Keratinocyte (primary cell): Measurements from ENCODE around the gene DNM1. TPM values are rescaled to one million over a fixed set of nuclear protein-coding genes. Genes with fewer than 3 reads are reported as not detected.
A peak's percentile ranks its signal among the peaks of the same experiment; 100 is the strongest.
"Not testable (repeated sequence)": the region's sequence is repeated elsewhere in the genome, so short reads cannot be mapped to it uniquely, and the experiment has no call there.

ENCODE experiments used
- DNase-seq: peaks from one replicate; pipeline ENCODE4 v3.0.0-alpha.2; 2011; ENCODE audit warnings: low read depth, missing footprints, low spot score
- FAIRE-seq: peaks from 2 replicates; lab custom pipeline; 2011; peaks lifted over from hg19 to GRCh38; lab: Jason Lieb, UNC
- H2AFZ ChIP-seq: 2 replicates; pipeline ENCODE4 v1.6.0; 2012; ENCODE audit warnings: low read length, control low read depth, inconsistent platforms; ENCODE audit not compliant: control insufficient read depth
- H3K27ac ChIP-seq: 2 replicates; pipeline ENCODE4 v1.5.1; 2011; ENCODE audit warnings: low read length; ENCODE audit not compliant: control insufficient read depth, insufficient read depth
- H3K27me3 ChIP-seq: 3 replicates; pipeline ENCODE4 v1.6.0; 2011; ENCODE audit warnings: low read length; ENCODE audit not compliant: control insufficient read depth, insufficient read depth; ENCODE audit errors: extremely low read depth
- H3K36me3 ChIP-seq, 2 experiments: 2 replicates in 1 of 2; 3 replicates in 1 of 2; pipeline ENCODE4 v1.5.1; 2011; ENCODE audit warnings: low read length in 2 of 2, mild to moderate bottlenecking in 1 of 2; ENCODE audit not compliant: control insufficient read depth in 2 of 2, insufficient read depth in 2 of 2; ENCODE audit errors: extremely low read depth in 1 of 2
- H3K4me1 ChIP-seq: 3 replicates; pipeline ENCODE4 v1.5.1; 2011; ENCODE audit warnings: low read length; ENCODE audit not compliant: control insufficient read depth, insufficient read depth; ENCODE audit errors: extremely low read depth
- H3K4me2 ChIP-seq: 3 replicates; pipeline ENCODE4 v1.6.0; 2011; ENCODE audit warnings: low read depth, low read length; ENCODE audit not compliant: control insufficient read depth, insufficient read depth; ENCODE audit errors: extremely low read depth
- H3K4me3 ChIP-seq, 3 experiments: fragments of 200-600 bp in 1 of 3; sonication (generic) in 1 of 3; 2 replicates in 2 of 3; 3 replicates in 1 of 3; pipeline ENCODE4 v1.5.1; 2011 to 2016; ENCODE audit warnings: low read length in 3 of 3, mild to moderate bottlenecking in 3 of 3, control low read depth in 2 of 3, inconsistent platforms in 1 of 3, low read depth in 1 of 3, mixed read lengths in 1 of 3, mixed run types in 1 of 3, moderate library complexity in 1 of 3; ENCODE audit not compliant: control insufficient read depth in 2 of 3, insufficient read depth in 2 of 3; ENCODE audit errors: extremely low read depth in 1 of 3
- H3K79me2 ChIP-seq: 2 replicates; pipeline ENCODE4 v1.6.0; 2012; ENCODE audit warnings: low read length; ENCODE audit not compliant: control insufficient read depth, insufficient read depth
- H3K9ac ChIP-seq: 3 replicates; pipeline ENCODE4 v1.6.0; 2011; ENCODE audit warnings: low read length; ENCODE audit not compliant: control insufficient read depth, insufficient read depth; ENCODE audit errors: extremely low read depth
- H3K9me1 ChIP-seq: 3 replicates; pipeline ENCODE4 v1.6.0; 2011; ENCODE audit warnings: low read length; ENCODE audit not compliant: control insufficient read depth, insufficient read depth; ENCODE audit errors: extremely low read depth
- H3K9me3 ChIP-seq: 2 replicates; pipeline ENCODE4 v1.5.1; 2012; ENCODE audit warnings: low read depth, low read length; ENCODE audit not compliant: control insufficient read depth
- H4K20me1 ChIP-seq: 3 replicates; pipeline ENCODE4 v1.6.0; 2011; ENCODE audit warnings: low read length; ENCODE audit not compliant: control insufficient read depth, insufficient read depth; ENCODE audit errors: extremely low read depth
- CTCF ChIP-seq, 3 experiments: IDR thresholded peaks in 1 of 3; conservative IDR thresholded peaks in 1 of 3; optimal IDR thresholded peaks in 1 of 3; 2 replicates in 2 of 3; 3 replicates in 1 of 3; pipeline versions ENCODE3 to v1.5.1; 2011; ENCODE audit warnings: low read length in 3 of 3, mild to moderate bottlenecking in 3 of 3, moderate library complexity in 2 of 3, control low read depth in 1 of 3, inconsistent platforms in 1 of 3; ENCODE audit not compliant: insufficient read depth in 2 of 3; ENCODE audit errors: extremely low read depth in 1 of 3
- EZH2 ChIP-seq: IDR thresholded peaks from one replicate; pipeline ENCODE4 v1.6.1; 2012; ENCODE audit warnings: inconsistent platforms, mild to moderate bottlenecking, low read length, moderate library complexity
- dilution Hi-C: fragments of 300-500 bp; cut with MboI; formaldehyde crosslinking; loops from one replicate; pipeline ENCODE4 v1.7.0; 2020; ENCODE audit warnings: low sequenced_read_pairs; ENCODE audit not compliant: extremely low pct_ligation_motif_present
- polyA plus RNA-seq, 5 experiments: library from polyadenylated mRNA; depleted of rRNA in 3 of 5; stranded (reverse) in 3 of 5; stranded (forward) in 1 of 5; unstranded in 1 of 5; fragments of >200 nt; gene quantifications; 1 replicate in 1 of 5; 2 replicates in 3 of 5; 3 replicates in 1 of 5; pipeline versions ENCODE4 v1.2.1 to v1.2.3, GENCODE V29; 2011 to 2012; ENCODE audit warnings: missing spikeins in 2 of 5, low read depth in 1 of 5, low replicate concordance in 1 of 5

Gene DNM1
- polyA plus RNA-seq, 1 donor (not counting 4 experiments of a cell fraction or from before 2014, with no cell fraction given), result 0.25 TPM

- DNase-seq (peak; percentile 98), FAIRE-seq (peak; percentile 23)
- dilution Hi-C loops, result no loop called here
- Histone ChIP-seq H3K4me3 (peak within 1 kb of the TSS; percentile 92 to 99 (median 96)), H3K79me2 (peaks cover 25% of the 10 kb centered on the region), H3K4me1 (peaks cover 23% of the 10 kb centered on the region), H3K27ac (peak within 1 kb of the TSS; percentile 73), H3K4me2 (peak within 1 kb of the TSS; percentile 100), H3K27me3 (no peaks in the 10 kb centered on the region), H3K9ac (peak within 1 kb of the TSS; percentile 80), H3K9me1 (peaks cover 2% of the 10 kb centered on the region), H3K9me3 (no peaks in the 10 kb centered on the region), H3K36me3 (peaks cover 10 to 18% of the 10 kb centered on the region in 2 experiments), H4K20me1 (no peaks in the 10 kb centered on the region), H2AFZ (peak within 1 kb of the TSS; percentile 89)
- no peak for TF ChIP-seq CTCF (optimal IDR thresholded peaks at IDR 0.05 in 1 of 3, IDR thresholded peaks at IDR 0.05 in 1 of 3, conservative IDR thresholded peaks at IDR 0.05 in 1 of 3; ENCODE audit: extremely low read depth in 1 of 3, insufficient read depth in 2 of 3, low read length in 3 of 3)
- no peak for TF ChIP-seq EZH2
Observed at GRCh38 chr9:128276008-128276573, 72.9 kb downstream of the DNM1 start, which contains the start of gene SWI5. TSS of gene SWI5 (plus strand) at chr9:128276276.

GRCh38 chr9:128276574-128277270, 73.5 kb downstream of the DNM1 start:
- peak overlapping the region; percentile 80 for H3K9ac ChIP-seq
- H3K4me2 ChIP-seq, result peak overlapping the region; percentile 88
- no peaks in the 10 kb centered on the region for H3K9me3 ChIP-seq
- no peaks in the 10 kb centered on the region for H3K27me3 ChIP-seq
- TF ChIP-seq CTCF (optimal IDR thresholded peaks at IDR 0.05 in 1 of 3, IDR thresholded peaks at IDR 0.05 in 1 of 3, conservative IDR thresholded peaks at IDR 0.05 in 1 of 3; ENCODE audit: extremely low read depth in 1 of 3, insufficient read depth in 2 of 3, low read length in 3 of 3) (no peak), EZH2 (no peak)
- H4K20me1 ChIP-seq, result no peaks in the 10 kb centered on the region
- H3K4me3 ChIP-seq, result peak overlapping the region; percentile 92 to 99 (median 94)
- H3K4me1 ChIP-seq, result peaks cover 16% of the 10 kb centered on the region
- FAIRE-seq (no peak), DNase-seq (no peak)
- H3K36me3 ChIP-seq, result peaks cover 10 to 12% of the 10 kb centered on the region in 2 experiments
- H2AFZ ChIP-seq, result peak overlapping the region; percentile 89
- peak overlapping the region; percentile 73 for H3K27ac ChIP-seq
- peaks cover 25% of the 10 kb centered on the region for H3K79me2 ChIP-seq
- dilution Hi-C loops, result no loop called here
- H3K9me1 ChIP-seq, result peaks cover 2% of the 10 kb centered on the region

GRCh38 chr9:128279088-128280073, 76.2 kb downstream of the DNM1 start:
- DNase-seq, H3K9me3 ChIP-seq, H3K9me1 ChIP-seq, H3K36me3 ChIP-seq, dilution Hi-C loops, H3K27ac ChIP-seq, H2AFZ ChIP-seq, H3K27me3 ChIP-seq, FAIRE-seq, H4K20me1 ChIP-seq, H3K4me3 ChIP-seq, H3K4me2 ChIP-seq, H3K9ac ChIP-seq: not testable (repeated sequence)
- peaks cover 11% of the 10 kb centered on the region for H3K4me1 ChIP-seq
- peaks cover 18% of the 10 kb centered on the region for H3K79me2 ChIP-seq
